Measurements from ENCODE around the gene PPIL4.

DNA sequence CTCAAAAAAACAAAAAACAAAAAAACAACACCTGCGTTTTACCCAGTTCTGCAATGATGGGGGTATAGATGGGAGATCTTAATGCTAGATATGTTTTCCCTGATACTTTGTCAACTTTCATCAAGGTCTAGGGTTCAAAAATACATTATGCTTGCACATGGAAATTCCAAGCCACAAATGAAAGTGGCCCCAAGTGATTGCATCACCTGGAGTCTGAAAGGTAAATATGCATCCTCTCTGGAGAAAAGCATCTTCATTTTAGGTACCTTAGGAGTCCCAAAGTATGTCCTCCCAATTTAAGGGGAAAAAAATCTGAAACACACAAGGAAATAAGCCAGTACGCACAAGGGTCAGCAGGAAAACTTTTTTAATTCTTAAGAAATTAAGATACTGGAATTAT is 48.5 kb downstream of the PPIL4 start:
- TF ChIP-seq, protein P1, sequence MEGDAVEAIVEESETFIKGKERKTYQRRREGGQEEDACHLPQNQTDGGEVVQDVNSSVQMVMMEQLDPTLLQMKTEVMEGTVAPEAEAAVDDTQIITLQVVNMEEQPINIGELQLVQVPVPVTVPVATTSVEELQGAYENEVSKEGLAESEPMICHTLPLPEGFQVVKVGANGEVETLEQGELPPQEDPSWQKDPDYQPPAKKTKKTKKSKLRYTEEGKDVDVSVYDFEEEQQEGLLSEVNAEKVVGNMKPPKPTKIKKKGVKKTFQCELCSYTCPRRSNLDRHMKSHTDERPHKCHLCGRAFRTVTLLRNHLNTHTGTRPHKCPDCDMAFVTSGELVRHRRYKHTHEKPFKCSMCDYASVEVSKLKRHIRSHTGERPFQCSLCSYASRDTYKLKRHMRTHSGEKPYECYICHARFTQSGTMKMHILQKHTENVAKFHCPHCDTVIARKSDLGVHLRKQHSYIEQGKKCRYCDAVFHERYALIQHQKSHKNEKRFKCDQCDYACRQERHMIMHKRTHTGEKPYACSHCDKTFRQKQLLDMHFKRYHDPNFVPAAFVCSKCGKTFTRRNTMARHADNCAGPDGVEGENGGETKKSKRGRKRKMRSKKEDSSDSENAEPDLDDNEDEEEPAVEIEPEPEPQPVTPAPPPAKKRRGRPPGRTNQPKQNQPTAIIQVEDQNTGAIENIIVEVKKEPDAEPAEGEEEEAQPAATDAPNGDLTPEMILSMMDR (IDR thresholded peaks at IDR 0.05) = no peak
- TF ChIP-seq POLR2A (IDR thresholded peaks at IDR 0.05) (no peak), POLR2AphosphoS5 (IDR thresholded peaks at IDR 0.05) (no peak)

Measured in transverse colon (tissue), 4 donors.